Nephron progenitor cell (in vitro differentiated cells): ENCODE results near the gene MACROD2.

ENCODE experiments used
- DNase-seq: peaks from one replicate; pipeline ENCODE4 v3.0.0; 2021
- H3K27ac Mint-ChIP-seq: 2 replicates; pipeline ENCODE4 v1.8.0; 2021; ENCODE audit warnings: mild to moderate bottlenecking, moderate library complexity, mixed read lengths
- H3K27me3 Mint-ChIP-seq: 2 replicates; pipeline ENCODE4 v1.8.0; 2021; ENCODE audit warnings: mild to moderate bottlenecking, low read depth, mixed read lengths; ENCODE audit not compliant: poor library complexity
- H3K36me3 Mint-ChIP-seq: 2 replicates; pipeline ENCODE4 v1.8.0; 2021; ENCODE audit warnings: low read depth, mixed read lengths
- H3K4me1 Mint-ChIP-seq: 2 replicates; pipeline ENCODE4 v1.8.0; 2021; ENCODE audit warnings: mixed read lengths
- H3K4me3 Mint-ChIP-seq: 2 replicates; pipeline ENCODE4 v1.8.0; 2021; ENCODE audit warnings: mild to moderate bottlenecking, moderate library complexity, mixed read lengths
- H3K9me3 Mint-ChIP-seq: 2 replicates; pipeline ENCODE4 v1.8.0; 2021; ENCODE audit warnings: mild to moderate bottlenecking, moderate library complexity, mixed read lengths
- TF ChIP-seq, protein P1 (sequence below): fragments of 200-600 bp; sonication (generic); IDR thresholded peaks from 2 replicates; pipeline ENCODE4 v1.5.0; 2021; ENCODE audit warnings: antibody characterized with exemption

Gene MACROD2

DNA sequence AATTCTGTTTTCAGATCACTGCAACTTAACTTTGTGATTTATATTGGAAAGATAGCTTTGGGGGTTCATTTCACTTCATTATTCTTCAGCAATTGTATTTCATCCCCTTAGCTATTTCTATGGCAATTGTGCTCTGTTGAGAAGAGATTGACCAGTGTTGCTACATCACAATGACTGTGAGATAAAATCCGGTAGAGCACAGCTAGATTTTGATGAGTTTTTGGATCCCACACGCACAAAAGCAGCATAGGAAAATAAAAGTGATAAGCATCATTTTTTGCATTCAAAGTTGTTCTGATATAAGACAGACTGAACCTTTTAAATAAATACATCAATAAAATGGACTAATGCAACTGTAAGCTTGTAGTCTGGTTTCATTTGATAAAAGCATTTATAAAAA is 1843.2 kb downstream of the MACROD2 start:
- Mint-ChIP-seq H3K4me1 (no peaks in the 10 kb centered on the region), H3K27ac (no peak overlapping the region), H3K4me3 (no peak overlapping the region), H3K36me3 (no peaks in the 10 kb centered on the region), H3K27me3 (peaks cover 3% of the 10 kb centered on the region), H3K9me3 (peaks cover 5% of the 10 kb centered on the region)
- DNase-seq = no peak
- TF ChIP-seq, protein P1, sequence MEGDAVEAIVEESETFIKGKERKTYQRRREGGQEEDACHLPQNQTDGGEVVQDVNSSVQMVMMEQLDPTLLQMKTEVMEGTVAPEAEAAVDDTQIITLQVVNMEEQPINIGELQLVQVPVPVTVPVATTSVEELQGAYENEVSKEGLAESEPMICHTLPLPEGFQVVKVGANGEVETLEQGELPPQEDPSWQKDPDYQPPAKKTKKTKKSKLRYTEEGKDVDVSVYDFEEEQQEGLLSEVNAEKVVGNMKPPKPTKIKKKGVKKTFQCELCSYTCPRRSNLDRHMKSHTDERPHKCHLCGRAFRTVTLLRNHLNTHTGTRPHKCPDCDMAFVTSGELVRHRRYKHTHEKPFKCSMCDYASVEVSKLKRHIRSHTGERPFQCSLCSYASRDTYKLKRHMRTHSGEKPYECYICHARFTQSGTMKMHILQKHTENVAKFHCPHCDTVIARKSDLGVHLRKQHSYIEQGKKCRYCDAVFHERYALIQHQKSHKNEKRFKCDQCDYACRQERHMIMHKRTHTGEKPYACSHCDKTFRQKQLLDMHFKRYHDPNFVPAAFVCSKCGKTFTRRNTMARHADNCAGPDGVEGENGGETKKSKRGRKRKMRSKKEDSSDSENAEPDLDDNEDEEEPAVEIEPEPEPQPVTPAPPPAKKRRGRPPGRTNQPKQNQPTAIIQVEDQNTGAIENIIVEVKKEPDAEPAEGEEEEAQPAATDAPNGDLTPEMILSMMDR = no peak

DNA sequence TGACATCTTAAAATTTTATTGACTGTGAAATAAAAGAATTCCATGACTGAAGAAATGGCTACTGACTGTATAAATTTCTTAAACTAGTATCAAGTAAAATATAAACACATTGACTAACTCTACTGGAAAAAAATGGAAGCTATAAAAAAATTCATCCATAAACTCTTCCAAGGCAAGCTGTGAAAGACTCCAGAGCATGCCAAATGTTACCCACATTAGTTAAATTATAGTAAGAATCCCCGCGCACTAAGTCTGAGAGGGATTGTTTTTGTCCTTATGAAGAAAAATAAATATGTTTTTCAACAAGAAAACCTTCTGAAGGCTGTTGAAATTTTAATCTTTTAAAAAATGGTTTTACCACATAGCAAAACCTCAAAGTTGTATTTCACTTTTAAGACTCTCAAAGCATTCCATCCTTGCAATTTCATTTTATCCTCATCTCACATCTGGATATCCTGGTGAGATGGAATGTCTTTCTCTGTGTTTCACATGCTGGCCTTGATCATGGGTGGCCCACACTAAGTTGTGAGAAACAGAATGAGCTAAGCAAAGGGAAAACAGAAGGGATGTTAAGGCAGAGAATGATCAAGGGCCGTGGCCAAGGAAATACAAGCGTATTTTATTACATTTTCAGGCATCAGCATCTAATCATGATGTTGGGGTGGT is 1845.5 kb downstream of the MACROD2 start:
- peaks cover 3% of the 10 kb centered on the region for H3K27me3 Mint-ChIP-seq
- no peaks in the 10 kb centered on the region for H3K36me3 Mint-ChIP-seq
- H3K27ac Mint-ChIP-seq = no peak overlapping the region
- TF ChIP-seq, protein P1 = no peak
- H3K4me3 Mint-ChIP-seq = no peak overlapping the region
- DNase-seq = no peak
- H3K4me1 Mint-ChIP-seq = no peaks in the 10 kb centered on the region
- H3K9me3 Mint-ChIP-seq = peaks cover 5% of the 10 kb centered on the region

DNA sequence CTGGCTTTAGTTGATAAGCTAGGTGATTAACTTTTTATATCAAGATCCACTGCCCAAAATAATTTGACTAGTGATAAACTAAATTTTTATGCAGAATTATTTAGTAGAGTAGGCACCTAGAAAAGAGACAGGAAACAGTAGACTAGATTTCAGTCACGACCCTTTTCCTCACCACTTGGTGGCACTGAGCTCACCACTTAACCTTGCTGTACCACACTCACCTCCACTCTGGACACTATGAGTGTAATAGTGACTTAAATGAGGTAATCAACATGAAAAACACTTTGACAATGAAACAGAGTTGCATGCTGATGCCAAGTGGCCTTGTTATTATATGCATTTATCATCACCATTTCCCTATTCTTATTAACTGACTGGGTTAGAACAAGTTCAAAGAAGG is 1847.6 kb downstream of the MACROD2 start:
- H3K9me3 Mint-ChIP-seq = peaks cover 5% of the 10 kb centered on the region
- DNase-seq = no peak
- H3K27ac Mint-ChIP-seq = no peak overlapping the region
- no peaks in the 10 kb centered on the region for H3K4me1 Mint-ChIP-seq
- H3K36me3 Mint-ChIP-seq = no peaks in the 10 kb centered on the region
- no peak overlapping the region for H3K4me3 Mint-ChIP-seq
- TF ChIP-seq, protein P1 = no peak
- H3K27me3 Mint-ChIP-seq = peaks cover 3% of the 10 kb centered on the region

DNA sequence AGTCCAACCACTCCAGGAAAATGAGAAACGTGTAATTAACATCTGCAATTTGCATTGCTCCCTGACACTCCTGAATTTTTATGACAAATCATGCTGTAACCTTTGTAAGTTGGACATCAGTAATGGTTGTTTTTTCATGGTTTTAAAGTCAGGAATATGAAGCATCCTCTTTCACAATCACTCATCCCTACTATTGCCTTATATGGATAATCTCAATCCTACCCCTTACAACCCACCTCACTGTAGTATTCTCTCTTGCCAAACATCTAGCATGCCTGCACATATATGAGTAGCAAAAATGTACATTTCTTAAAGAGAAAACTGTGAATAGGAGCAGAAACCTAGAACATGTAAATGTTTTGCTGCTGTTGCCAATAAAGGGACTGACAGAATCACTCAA is 1848.5 kb downstream of the MACROD2 start:
- TF ChIP-seq, protein P1 = no peak
- Mint-ChIP-seq H3K27ac (no peak overlapping the region), H3K4me1 (no peaks in the 10 kb centered on the region), H3K27me3 (peaks cover 3% of the 10 kb centered on the region), H3K36me3 (no peaks in the 10 kb centered on the region), H3K4me3 (no peak overlapping the region), H3K9me3 (peaks cover 5% of the 10 kb centered on the region)
- DNase-seq = no peak

DNA sequence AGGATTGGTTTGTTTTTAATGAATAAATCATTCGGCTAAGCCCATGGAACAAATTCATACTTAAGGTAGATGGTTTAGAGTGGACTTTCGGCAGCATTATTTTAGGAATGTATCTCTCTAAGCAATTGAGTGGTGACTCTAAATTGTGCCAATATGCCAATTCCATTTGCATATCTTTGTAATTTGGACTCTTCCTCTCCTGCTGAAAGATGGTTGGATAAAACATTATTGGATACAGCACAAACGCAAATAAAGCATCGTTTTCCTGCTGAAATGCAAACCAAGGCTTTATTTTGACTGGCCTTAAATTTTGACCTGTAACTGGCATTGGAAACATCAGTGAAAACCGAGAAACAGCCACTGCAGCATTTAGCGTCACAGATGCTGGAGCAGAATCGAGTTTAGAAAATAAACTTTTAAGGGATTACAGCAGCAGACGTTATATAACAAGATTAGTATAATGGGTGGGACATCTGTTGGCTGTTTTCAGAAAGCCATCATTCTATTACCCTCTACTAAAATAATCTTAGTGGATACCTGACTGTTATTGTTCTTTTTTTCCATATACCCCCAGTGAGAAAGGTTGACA is 1852.0 kb downstream of the MACROD2 start:
- H3K4me1 Mint-ChIP-seq = no peaks in the 10 kb centered on the region
- peaks cover 3% of the 10 kb centered on the region for H3K9me3 Mint-ChIP-seq
- TF ChIP-seq, protein P1 = no peak
- H3K27me3 Mint-ChIP-seq = peaks cover 3% of the 10 kb centered on the region
- H3K4me3 Mint-ChIP-seq = no peak overlapping the region
- H3K27ac Mint-ChIP-seq = no peak overlapping the region
- no peak for DNase-seq
- H3K36me3 Mint-ChIP-seq = no peaks in the 10 kb centered on the region

DNA sequence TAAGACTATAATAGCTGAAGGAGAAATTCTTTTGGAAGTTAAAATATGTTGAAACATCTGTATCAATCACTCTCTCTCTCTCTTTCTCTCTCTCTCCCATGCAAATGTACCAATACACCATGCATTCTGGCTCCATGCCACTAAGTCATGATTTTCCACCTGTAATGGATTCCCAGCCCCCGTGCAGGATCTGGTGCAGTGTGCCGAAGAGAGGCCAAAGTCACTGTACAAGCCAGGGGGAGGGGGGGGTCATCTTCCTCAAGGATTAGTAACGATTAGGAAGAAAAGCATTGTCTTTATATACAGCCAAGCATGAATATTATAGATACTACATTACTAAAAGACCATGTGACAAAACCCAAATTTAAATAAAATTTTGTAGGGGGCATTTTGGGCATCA is 1852.8 kb downstream of the MACROD2 start:
- DNase-seq = no peak
- H3K36me3 Mint-ChIP-seq = no peaks in the 10 kb centered on the region
- H3K27me3 Mint-ChIP-seq = peaks cover 3% of the 10 kb centered on the region
- no peaks in the 10 kb centered on the region for H3K4me1 Mint-ChIP-seq
- H3K27ac Mint-ChIP-seq = no peak overlapping the region
- peaks cover 3% of the 10 kb centered on the region for H3K9me3 Mint-ChIP-seq
- no peak overlapping the region for H3K4me3 Mint-ChIP-seq
- TF ChIP-seq, protein P1 = no peak
